GM18499 (cell line): ENCODE results near the gene ZNF26.
"Not testable (repeated sequence)": the region's sequence is repeated elsewhere in the genome, so short reads cannot be mapped to it uniquely, and the experiment has no call there.

Experiments used
- ATAC-seq: cut with Tn5 transposase; IDR thresholded peaks from one replicate; pipeline ENCODE4 v1.9.1; 2021; ENCODE audit warnings: moderate number of reproducible peaks; ENCODE audit not compliant: insufficient read depth, unreplicated experiment

The ZNF26 gene, protein sequence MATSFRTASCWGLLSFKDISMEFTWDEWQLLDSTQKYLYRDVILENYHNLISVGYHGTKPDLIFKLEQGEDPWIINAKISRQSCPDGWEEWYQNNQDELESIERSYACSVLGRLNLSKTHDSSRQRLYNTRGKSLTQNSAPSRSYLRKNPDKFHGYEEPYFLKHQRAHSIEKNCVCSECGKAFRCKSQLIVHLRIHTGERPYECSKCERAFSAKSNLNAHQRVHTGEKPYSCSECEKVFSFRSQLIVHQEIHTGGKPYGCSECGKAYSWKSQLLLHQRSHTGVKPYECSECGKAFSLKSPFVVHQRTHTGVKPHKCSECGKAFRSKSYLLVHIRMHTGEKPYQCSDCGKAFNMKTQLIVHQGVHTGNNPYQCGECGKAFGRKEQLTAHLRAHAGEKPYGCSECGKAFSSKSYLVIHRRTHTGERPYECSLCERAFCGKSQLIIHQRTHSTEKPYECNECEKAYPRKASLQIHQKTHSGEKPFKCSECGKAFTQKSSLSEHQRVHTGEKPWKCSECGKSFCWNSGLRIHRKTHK

DNA sequence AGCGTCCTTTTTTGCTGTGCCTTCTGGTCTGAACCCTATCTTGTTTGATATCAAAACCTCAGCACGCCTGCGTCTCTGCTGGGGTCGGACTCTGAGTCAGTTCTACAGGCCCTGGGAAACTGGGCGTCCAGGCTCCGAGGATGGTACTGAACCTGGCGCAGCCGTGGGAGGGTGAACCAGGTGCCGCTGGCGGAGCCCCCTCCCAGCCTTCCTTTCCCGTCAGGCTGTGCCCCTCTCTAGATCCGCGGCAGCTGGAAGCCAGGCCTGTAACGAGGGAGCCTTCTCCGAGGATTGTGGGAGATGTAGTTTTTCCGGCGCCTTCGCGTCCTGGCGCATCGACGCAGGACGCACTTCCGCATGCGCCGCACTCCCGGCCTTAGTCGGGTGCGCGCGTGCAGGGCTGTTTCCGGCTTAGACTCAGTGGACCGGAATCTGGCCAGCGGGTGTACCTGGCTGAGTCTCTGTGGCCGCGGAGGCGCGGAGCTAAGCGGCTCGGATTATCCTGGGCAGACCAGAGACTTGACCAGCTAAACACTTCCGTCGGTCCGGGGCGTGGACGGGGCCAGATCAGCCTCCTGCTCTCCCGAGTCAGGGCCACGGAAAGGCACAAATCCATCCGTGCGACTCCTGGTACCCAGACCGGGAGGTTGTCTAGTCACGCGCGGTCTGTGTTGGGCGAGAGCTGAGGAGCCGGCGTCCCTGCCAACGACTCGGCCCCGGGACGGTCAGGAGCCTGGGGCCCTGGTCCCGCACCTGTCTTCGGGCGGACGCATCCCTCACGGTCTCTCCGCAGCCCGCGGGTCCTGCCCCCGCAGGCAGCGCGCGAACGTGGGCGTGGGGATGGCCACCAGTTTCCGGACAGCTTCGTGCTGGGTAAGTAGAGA is at the start of gene ZNF26:
Gene ZNF26, plus strand, starts transcription at position 367 of the 884 bp plus-strand sequence. Its CDS starts 474 bp downstream, at position 841.
- ATAC-seq: peak; percentile 82

DNA sequence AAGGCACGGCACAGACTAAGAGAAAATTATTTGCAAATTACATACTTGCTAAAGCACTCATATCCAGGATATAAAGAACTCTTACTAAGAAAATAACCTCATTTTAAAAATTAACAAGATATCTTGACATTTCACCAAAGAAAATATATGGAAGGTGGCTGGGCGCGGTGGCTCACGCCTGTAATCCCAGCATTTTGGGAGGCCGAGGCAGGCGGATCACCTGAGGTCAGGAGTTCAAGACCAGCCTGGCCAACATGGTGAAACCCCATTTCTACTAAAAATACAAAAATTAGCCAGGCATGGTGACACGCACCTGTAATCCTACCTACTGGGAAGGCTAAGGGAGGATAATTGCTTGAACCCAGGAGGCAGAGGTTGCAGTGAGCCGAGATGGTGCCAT is 49.2 kb upstream of the ZNF26 start:
- not testable (repeated sequence) for ATAC-seq

DNA sequence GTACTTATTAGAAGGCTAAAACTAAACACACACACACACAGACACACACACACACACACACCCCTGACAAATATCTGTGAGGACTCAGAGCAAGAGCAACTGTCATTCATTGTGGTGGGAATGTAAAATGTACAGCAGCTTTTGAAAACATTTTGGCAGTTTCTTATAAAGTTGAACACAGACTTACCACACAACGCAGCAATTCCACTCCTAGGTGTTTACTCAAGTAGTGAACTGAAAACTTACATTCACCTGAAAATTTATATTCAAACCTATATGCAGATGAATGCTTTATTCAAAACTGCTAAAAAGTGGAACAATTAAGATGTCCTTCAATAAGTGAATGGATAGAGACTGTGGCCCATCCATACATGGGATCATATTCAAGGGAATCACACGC is 48.7 kb upstream of the ZNF26 start:
- no peak for ATAC-seq

DNA sequence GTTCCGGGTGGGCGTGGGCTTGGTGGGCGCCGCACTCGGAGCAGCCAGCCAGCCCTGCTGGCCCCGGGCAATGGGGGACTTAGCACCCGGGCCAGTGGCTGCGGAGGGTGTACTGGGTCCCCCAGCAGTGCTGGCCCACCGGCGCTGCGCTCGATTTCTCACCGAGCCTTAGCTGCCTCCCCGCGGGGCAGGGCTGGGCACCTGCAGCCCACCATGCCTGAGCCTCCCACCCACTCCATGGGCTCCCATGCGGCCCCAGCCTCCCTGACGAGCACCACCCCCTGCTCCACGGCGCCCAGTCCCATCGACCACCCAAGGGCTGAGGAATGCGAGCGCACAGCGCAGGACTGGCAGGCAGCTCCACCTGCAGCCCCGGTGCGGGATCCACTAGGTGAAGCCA is 47.4 kb upstream of the ZNF26 start:
- not testable (repeated sequence) for ATAC-seq

DNA sequence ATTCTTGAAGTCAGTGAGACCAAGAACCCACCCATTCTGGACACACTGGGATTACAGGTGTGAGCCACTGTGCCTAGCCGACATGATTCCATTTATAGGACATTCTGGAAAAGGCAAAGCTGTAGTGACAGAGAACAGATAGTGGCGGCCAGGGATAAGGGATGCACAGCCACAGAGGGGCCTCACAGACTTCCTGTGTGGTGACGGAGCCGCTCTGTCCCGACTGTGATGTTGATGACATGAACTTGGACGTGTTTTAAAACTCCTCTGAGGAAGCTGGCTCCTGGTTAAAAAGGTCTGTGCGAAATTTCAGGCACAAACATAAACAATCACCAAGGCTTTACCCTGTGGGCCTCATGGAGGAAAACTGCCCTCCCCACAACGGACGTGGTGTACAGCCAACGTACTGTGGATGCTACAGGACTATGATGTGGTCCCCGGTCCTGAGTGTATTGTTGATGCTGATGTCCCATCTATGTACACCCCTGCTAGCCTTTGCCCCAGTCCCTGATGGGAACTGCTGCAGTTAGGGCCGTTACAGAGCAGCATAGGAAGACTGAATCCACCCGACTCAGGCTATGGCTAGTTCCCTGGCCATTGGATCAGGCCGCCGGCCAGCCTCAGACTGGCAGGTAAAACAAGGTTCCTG is 46.0 kb upstream of the ZNF26 start:
- no peak for ATAC-seq

DNA sequence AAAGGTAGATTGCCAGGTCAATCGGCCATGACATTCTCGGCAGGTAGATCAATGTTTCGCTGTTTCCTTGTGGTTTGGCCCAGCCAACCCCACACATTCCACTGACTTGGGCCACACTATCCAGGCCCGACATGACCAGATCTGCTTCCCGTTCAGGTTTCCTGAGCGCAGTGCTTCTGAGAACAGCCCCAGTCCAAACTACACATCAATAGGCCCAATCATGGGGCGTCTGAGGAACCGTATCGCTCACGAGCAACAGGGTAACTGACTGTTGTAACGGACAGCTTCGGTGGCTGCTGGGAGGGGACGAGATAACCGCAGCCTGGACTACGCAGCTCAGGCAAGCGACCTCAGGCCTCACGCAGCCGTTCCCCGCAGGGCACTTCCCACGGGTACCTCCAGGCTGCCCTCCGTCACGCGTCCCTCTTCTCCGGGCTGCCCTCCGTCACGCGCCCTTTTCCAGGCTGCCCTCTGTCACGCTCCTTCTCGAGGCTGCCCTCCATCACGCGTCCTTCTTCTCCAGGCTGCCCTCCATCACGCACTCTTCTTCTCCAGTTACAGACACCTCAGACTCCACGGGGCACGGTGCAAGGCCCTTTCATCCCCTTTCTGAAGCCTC is 44.7 kb upstream of the ZNF26 start:
- no peak for ATAC-seq

DNA sequence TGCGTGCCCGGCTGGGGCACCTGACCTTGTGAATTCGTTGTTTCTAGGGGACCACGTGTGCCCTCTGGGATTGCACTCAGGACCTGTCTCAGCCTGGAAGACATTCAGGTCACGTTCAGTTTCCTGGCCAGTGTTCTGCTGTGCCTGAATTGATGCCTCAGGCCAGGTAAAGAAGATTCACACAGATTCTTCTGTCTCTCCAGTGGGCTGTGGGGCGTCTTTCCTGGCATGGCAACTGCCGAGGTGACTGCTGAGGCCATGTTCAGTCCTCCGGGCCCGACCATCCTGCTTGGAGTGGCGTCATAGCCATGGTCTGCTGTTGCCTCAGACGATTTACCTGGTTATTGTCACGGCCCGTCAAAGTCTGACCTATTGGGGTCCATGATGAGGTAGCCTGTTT is 43.6 kb upstream of the ZNF26 start:
- ATAC-seq: no peak

DNA sequence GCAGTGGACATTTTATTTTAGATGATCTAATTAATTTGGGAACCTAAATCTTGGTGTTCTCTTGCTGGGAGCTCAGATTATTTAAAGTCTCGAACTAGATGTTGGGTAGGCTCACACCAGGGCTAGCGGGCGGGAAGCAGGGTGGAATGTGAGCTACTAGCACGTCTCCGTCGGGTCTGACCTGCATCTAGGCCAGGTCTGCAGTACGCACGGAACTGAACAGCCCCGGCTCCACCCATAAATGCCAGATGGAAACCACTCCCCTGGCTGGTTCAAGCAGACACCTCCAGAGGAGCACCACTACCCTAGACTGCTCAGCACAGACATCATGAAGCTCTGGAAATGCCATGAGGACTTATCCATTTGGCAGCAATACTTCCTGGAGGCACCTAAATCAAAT is 40.4 kb upstream of the ZNF26 start:
- no peak for ATAC-seq

DNA sequence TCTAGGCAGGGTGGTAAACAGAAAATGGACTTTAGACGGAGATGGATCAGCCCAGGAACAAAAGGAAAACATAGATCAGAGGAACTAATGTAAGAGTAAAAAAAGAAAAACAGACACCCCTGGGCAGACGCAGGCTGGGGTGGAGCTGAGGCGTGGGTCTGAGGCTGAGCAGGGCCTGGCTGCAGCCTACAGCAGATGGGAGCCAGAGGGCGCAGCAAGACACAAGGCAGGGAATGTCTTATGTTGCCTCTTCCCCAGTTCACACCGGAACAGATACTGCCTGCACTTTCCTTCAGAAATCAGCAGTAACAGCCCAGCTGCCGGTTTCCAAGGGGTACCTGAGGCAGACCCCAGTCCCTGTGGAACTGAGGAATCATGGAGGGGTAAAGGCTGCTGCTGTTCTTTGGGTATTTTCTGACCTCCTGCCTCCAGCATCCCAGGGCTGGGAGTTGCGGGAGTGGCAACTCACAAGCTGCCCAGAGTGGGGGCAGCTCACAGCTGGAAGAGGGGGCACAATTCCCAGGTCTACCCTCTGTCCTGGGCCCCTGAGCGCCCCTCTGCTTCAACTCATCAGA is 39.8 kb upstream of the ZNF26 start:
- no peak for ATAC-seq

DNA sequence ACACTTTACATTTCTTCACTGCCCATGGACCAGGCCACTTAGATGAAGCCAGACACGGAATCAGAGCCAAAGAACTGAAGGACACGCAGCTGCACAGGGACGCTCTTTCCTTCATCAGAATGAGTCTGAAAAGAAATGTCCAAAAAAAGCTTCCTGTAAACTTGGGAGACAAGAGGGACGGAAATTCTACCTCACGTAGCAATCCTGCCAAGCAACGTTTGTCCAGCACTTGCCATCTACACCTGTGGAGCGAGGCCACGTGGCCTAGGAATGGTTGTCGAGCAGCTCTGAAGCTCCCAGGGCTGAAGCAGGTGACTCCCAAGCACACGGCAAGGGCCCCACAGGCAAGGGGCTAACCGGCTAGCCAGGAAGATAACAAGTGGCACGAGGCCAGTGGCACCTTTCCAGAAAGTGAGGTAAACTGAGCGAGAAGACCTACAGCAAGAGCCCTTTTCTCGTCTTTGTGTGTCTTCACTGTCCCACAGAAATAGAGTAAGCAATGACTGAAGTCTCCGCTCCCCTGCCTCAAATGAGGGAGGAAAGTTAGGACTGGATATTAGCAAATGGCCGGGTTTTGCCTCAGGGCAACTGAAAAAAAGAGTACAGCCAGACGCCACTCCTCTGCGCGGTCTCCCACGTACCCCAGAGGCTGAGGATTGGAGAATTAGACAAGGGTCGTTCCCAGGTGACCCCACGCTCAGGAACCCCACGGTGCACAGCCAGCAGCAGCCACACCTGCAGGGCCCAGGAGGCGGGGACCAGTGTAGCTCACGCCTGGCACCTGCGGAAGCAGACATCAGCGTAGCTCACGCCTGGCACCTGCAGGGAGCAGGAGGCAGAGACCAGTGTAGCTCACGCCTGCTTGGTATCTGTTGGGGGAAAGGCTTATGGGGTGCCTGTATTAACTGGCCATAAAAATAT is 37.8 kb upstream of the ZNF26 start:
- ATAC-seq: no peak

DNA sequence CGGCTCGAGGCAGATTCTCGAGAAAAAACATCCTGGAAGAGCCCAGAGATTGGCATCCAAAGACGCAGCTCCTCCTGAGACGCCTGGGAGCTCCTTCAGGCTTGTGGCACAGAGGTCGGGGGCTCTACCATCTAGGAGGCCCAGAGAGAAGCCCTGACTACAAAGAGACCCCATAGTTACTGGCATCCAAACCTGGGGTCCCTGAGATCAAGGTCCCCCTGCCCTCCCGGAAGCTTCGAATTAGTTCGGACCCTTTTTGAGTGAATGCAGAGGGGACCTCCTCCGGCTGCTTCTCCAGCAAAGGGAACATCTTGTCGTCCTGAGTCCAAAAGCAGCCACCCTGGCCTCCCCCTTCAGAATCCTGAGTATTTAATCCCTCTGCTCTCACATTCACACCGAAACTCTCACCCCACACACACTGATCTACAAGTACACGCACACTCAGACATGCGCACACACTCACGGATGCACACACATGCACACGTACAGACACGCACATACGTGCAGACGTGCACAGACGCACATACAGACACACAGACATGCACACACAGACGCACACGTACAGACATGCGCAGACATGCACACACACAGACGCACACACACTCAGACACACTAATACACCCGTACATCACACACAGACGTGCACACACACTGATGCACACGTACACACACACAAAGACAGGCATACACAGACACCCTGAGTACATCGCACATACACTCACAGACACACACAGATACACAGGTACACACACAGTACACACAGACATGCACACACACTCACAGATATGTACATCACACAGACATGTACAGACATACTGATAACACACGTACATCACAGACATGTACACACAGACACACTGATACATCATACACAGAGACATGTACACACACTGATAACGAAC is 36.0 kb upstream of the ZNF26 start:
- ATAC-seq: no peak

DNA sequence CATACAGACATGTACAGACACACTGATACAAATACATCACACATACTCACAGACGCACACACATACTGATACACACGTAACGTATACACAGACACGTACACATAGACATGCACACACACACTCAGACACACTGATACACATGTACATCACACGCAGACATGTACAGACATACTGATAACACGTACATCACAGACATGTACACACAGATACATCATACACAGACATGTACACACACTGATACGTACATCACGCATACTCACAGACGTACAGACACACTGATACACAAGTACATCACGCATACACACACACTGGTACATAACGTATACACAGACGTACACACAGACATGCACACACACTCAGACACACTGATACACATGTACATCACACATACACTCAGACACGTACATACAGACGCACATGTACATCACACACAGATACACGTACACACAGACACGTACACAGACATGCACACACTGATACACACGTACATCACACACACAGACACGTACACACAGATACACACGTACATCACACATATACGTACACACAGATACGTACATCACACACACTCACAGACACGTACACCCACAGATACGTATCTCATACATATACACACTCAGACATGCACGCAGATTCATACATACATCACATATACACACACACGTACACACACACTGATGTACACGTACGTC is 35.2 kb upstream of the ZNF26 start:
- ATAC-seq: no peak

DNA sequence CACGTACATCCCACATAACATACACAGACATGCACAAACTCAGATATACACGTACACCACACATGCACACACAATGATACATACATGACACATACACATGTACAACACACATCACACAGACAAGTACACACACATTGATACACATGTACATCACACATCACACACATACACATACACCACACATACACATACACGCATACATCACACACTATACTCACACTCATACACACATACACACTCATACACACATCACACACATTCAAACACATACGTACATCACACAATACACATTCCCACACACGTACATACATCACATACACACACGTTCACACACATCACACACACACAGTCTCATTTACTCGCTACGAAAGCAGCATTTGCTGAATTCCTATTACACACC is 34.5 kb upstream of the ZNF26 start:
- ATAC-seq: no peak

DNA sequence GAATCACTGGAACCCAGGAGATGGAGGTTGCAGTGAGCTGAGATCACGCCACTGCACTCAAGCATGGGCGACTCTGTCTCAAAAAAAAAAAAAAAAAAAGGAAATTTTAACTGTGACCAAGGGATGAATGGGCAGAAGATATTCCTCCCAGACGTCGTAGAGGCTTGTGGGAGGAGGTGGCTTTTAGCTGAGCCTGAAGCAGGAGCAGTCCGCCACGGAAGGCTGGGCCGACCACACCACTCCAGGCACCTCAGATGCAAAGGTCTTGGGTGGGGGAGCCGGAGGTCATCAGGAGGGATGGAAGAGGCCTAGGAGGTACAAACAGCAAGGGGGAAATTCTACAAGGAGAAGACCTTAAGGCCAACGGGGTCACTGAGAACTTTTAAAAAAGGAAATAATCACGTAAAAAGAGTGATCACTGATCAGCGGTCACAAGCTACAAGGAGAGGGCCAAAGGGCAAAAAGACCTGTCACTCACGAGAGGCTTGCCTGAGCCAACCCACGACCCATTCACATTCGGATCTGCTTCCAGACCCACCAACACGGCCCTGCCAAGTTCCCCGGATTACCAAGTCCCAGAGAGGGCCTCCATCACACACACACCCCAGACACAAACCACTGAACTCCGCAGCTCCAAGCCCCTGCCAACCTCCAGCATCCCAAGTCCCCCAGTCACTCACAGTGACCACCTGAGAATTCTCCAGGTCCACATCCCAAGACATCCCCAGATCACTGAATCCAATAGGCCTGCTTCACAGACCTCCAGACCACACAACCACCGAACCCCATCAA is 33.6 kb upstream of the ZNF26 start:
- no peak for ATAC-seq

DNA sequence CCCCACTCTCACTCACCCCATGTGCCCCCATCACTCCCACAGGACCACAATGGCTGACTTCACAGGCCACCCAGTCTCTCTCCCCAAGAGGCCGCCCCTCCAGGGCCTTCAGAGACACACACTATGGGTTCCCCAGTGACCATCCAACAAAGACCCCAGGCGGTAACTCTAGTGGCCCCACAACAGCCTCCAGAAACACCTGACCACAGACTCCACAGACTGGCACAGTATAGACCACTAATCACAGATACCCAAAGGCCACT is 33.1 kb upstream of the ZNF26 start:
- ATAC-seq: no peak

DNA sequence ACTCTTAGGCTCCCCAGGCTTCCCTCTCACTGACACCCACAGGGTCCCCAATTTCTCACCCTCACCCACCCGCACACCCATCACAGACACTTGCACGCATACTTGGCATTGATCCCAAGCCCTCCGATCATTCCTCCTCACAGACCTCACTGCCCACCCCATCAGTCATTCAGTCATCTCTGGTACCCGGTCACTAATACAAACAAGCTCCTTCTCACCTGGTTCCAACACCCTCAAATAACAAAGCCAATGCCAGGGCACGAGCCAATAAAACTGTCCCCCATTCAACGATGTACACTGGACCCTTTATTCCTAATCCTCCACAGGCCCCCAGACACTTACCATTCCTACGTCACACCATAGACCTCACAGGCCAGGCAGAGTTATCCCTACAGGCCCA is 32.4 kb upstream of the ZNF26 start:
- no peak for ATAC-seq
